K562 (cell line): Measurements from ENCODE around the gene PET100. TPM values are rescaled to one million over a fixed set of nuclear protein-coding genes. Genes with fewer than 3 reads are reported as not detected.

Source experiments
- ATF1 ChIP-seq, 2 experiments: fragments of 450-650 bp in 1 of 2; IDR thresholded peaks; 2 replicates each; pipeline ENCODE4 v1.6.1; 2016; ENCODE audit warnings: missing compliant biosample characterization in 1 of 2, missing genetic modification characterization in 1 of 2
- FOXA1 ChIP-seq: fragments of 450-650 bp; IDR thresholded peaks from 2 replicates; pipeline ENCODE4 v1.6.1; 2016; ENCODE audit warnings: mild to moderate bottlenecking, borderline replicate concordance
- NCOA2 ChIP-seq, 2 experiments: fragments of 450-650 bp; IDR thresholded peaks; 2 replicates each; pipeline ENCODE4 v1.6.1; 2018; ENCODE audit warnings: mild to moderate bottlenecking in 2 of 2, moderate library complexity in 1 of 2; ENCODE audit not compliant: partially characterized antibody in 2 of 2
- NR1H2 ChIP-seq: sonication (generic); formaldehyde crosslinking; IDR thresholded peaks from 2 replicates; pipeline ENCODE4 v1.4.0; 2020; ENCODE audit warnings: mild to moderate bottlenecking, missing genetic modification reagents
- SP1 ChIP-seq: sonication (generic); formaldehyde crosslinking; IDR thresholded peaks from 2 replicates; pipeline ENCODE4 v1.8.1; 2022; ENCODE audit warnings: mild to moderate bottlenecking, missing genetic modification reagents
- TEAD1 ChIP-seq, 2 experiments: fragments of 450-650 bp in 1 of 2; sonication (generic) in 1 of 2; formaldehyde crosslinking; IDR thresholded peaks; 2 replicates each; pipeline versions ENCODE4 v1.4.0 to v1.8.0; 2020 to 2022; ENCODE audit warnings: mild to moderate bottlenecking in 2 of 2, missing genetic modification reagents in 1 of 2
- ZEB2 ChIP-seq: fragments of 450-650 bp; IDR thresholded peaks from 2 replicates; pipeline ENCODE4 v1.6.1; 2016
- ZFPM2 ChIP-seq: fragments of 250-450 bp; sonication (Bioruptor Pico); IDR thresholded peaks from 2 replicates; pipeline ENCODE4 v1.5.1; 2022; ENCODE audit warnings: mild to moderate bottlenecking
- ZKSCAN3 ChIP-seq: fragments of 250-450 bp; sonication (Bioruptor Pico); IDR thresholded peaks from 2 replicates; pipeline ENCODE4 v1.4.0; 2020
- ZNF175 ChIP-seq: fragments of 200-800 bp; sonication (Bioruptor generic); IDR thresholded peaks from 2 replicates; pipeline ENCODE4 v1.6.1; 2016; ENCODE audit warnings: low read depth, mild to moderate bottlenecking, missing genetic modification characterization, missing compliant biosample characterization
- ZNF408 ChIP-seq: fragments of 250-450 bp; sonication (Bioruptor Pico); IDR thresholded peaks from 2 replicates; pipeline ENCODE4 v1.4.0; 2020; ENCODE audit warnings: low read depth, mild to moderate bottlenecking, moderate library complexity
- polyA plus RNA-seq, 8 experiments: library from polyadenylated mRNA; depleted of rRNA in 4 of 8; stranded (reverse) in 5 of 8; unstranded in 3 of 8; fragments of >200 nt; fragmentation: Nextera tagmentation in 2 of 8; fragmentation: Illumina TruSeq in 1 of 8; extraction: Ambion mirVana in 2 of 8; extraction: Trizol in 1 of 8; gene quantifications; 2 replicates each; pipeline versions ENCODE4 v1.2.1 to v1.2.3, GENCODE V29; 2011 to 2014; ENCODE audit warnings: inconsistent platforms in 1 of 8, missing spikeins in 1 of 8
- total RNA-seq, 7 experiments: library from RNA; depleted of rRNA in 6 of 7; stranded (reverse); fragments of >200 nt in 6 of 7; fragmentation: Illumina TruSeq in 2 of 7; extraction: Trizol in 2 of 7; gene quantifications; 2 replicates each; pipeline versions ENCODE4 v1.2.1 to v1.2.3, GENCODE V29; 2011 to 2021; ENCODE audit warnings: low replicate concordance in 1 of 7
- TF ChIP-seq, protein P1 (sequence below): IDR thresholded peaks from 2 replicates; pipeline ENCODE4 v1.6.1; 2014; ENCODE audit warnings: antibody characterized with exemption
- TF ChIP-seq, protein P2 (sequence below): sonication (generic); formaldehyde crosslinking; IDR thresholded peaks from 2 replicates; pipeline ENCODE4 v1.8.0; 2022; ENCODE audit warnings: mild to moderate bottlenecking, missing genetic modification reagents
- TF ChIP-seq, protein P3 (sequence below): sonication (generic); formaldehyde crosslinking; IDR thresholded peaks from 2 replicates; pipeline ENCODE4 v1.8.0; 2022; ENCODE audit warnings: mild to moderate bottlenecking, missing genetic modification reagents
- TF ChIP-seq, protein P4 (sequence below): sonication (generic); formaldehyde crosslinking; IDR thresholded peaks from 2 replicates; pipeline ENCODE4 v1.5.0; 2020; ENCODE audit warnings: missing genetic modification reagents
- TF ChIP-seq, protein P5 (sequence below): sonication (generic); formaldehyde crosslinking; IDR thresholded peaks from 2 replicates; pipeline ENCODE4 v1.8.1; 2022; ENCODE audit warnings: missing genetic modification reagents

The PET100 gene
- total and polyA plus RNA-seq, 9 of the 15 experiments (the other 6 are each of a cell fraction or from before 2014, with no cell fraction given) = 62.3 to 351 (median 98.3) TPM

DNA sequence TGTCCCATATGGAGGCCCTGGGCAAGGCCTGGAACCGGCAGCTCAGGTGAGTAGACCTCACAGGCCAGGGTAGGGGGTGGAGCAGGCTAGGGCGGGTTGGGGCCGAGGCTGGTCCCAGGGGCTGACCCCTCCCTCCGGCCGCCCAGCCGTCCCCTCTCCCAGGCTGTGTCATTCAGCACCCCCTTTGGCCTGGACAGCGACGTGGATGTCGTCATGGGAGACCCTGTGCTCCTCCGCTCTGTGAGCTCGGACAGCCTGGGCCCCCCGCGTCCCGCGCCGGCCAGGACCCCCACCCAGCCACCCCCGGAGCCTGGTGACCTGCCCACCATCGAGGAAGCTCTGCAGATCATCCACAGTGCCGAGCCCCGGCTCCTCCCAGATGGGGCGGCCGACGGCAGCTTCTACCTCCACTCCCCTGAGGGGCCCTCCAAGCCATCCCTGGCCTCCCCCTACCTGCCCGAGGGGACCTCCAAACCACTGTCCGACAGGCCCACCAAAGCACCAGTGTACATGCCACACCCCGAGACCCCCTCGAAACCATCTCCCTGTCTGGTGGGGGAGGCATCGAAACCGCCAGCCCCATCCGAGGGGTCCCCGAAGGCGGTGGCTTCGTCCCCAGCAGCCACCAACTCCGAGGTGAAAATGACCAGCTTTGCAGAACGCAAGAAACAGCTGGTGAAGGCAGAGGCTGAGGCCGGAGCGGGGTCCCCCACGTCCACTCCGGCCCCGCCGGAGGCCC, 17.9 kb upstream of the PET100 start (continued):
- TF ChIP-seq, protein P1, sequence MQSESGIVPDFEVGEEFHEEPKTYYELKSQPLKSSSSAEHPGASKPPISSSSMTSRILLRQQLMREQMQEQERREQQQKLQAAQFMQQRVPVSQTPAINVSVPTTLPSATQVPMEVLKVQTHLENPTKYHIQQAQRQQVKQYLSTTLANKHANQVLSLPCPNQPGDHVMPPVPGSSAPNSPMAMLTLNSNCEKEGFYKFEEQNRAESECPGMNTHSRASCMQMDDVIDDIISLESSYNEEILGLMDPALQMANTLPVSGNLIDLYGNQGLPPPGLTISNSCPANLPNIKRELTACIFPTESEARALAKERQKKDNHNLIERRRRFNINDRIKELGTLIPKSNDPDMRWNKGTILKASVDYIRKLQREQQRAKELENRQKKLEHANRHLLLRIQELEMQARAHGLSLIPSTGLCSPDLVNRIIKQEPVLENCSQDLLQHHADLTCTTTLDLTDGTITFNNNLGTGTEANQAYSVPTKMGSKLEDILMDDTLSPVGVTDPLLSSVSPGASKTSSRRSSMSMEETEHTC = no peak
- TF ChIP-seq FOXA1 (no peak), SP1 (CRISPR knock-in tag) (no peak), TEAD1 (CRISPR knock-in tag; IDR thresholded peaks at IDR 0.05) (0 out of 4 replicates have a peak, but pooled peaks of 1 of the 2 experiments have one; percentile 24), ATF1 (CRISPR knock-in tag; IDR thresholded peaks at IDR 0.05) (peak; percentile 15; the same call in 1 of the 2 replicates), ATF1 (tag; IDR thresholded peaks at IDR 0.05) (peak; percentile 33; the same call in 1 of the 2 replicates), ZNF408 (no peak), ZNF175 (no peak), ZKSCAN3 (CRISPR knock-in tag) (no peak), NCOA2 (IDR thresholded peaks at IDR 0.05; ENCODE audit: partially characterized antibody in 2 of 2) (no peak), NR1H2 (no peak), ZEB2 (no peak), ZFPM2 (no peak)
- TF ChIP-seq, protein P2, sequence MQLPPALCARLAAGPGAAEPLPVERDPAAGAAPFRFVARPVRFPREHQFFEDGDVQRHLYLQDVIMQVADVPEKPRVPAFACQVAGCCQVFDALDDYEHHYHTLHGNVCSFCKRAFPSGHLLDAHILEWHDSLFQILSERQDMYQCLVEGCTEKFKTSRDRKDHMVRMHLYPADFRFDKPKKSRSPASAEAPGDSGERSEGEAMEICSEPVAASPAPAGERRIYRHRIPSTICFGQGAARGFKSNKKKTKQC (CRISPR knock-in tag) = peak; percentile 75; the same call in 1 of the 2 replicates
- TF ChIP-seq, protein P3, sequence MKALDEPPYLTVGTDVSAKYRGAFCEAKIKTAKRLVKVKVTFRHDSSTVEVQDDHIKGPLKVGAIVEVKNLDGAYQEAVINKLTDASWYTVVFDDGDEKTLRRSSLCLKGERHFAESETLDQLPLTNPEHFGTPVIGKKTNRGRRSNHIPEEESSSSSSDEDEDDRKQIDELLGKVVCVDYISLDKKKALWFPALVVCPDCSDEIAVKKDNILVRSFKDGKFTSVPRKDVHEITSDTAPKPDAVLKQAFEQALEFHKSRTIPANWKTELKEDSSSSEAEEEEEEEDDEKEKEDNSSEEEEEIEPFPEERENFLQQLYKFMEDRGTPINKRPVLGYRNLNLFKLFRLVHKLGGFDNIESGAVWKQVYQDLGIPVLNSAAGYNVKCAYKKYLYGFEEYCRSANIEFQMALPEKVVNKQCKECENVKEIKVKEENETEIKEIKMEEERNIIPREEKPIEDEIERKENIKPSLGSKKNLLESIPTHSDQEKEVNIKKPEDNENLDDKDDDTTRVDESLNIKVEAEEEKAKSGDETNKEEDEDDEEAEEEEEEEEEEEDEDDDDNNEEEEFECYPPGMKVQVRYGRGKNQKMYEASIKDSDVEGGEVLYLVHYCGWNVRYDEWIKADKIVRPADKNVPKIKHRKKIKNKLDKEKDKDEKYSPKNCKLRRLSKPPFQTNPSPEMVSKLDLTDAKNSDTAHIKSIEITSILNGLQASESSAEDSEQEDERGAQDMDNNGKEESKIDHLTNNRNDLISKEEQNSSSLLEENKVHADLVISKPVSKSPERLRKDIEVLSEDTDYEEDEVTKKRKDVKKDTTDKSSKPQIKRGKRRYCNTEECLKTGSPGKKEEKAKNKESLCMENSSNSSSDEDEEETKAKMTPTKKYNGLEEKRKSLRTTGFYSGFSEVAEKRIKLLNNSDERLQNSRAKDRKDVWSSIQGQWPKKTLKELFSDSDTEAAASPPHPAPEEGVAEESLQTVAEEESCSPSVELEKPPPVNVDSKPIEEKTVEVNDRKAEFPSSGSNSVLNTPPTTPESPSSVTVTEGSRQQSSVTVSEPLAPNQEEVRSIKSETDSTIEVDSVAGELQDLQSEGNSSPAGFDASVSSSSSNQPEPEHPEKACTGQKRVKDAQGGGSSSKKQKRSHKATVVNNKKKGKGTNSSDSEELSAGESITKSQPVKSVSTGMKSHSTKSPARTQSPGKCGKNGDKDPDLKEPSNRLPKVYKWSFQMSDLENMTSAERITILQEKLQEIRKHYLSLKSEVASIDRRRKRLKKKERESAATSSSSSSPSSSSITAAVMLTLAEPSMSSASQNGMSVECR (CRISPR knock-in tag) = 0 out of 2 replicates have a peak, but pooled peaks have one; percentile 11
- TF ChIP-seq, protein P4, sequence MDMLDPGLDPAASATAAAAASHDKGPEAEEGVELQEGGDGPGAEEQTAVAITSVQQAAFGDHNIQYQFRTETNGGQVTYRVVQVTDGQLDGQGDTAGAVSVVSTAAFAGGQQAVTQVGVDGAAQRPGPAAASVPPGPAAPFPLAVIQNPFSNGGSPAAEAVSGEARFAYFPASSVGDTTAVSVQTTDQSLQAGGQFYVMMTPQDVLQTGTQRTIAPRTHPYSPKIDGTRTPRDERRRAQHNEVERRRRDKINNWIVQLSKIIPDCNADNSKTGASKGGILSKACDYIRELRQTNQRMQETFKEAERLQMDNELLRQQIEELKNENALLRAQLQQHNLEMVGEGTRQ (CRISPR knock-in tag) = 0 out of 2 replicates have a peak, but pooled peaks have one; percentile 2
- TF ChIP-seq, protein P5, sequence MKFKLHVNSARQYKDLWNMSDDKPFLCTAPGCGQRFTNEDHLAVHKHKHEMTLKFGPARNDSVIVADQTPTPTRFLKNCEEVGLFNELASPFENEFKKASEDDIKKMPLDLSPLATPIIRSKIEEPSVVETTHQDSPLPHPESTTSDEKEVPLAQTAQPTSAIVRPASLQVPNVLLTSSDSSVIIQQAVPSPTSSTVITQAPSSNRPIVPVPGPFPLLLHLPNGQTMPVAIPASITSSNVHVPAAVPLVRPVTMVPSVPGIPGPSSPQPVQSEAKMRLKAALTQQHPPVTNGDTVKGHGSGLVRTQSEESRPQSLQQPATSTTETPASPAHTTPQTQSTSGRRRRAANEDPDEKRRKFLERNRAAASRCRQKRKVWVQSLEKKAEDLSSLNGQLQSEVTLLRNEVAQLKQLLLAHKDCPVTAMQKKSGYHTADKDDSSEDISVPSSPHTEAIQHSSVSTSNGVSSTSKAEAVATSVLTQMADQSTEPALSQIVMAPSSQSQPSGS (CRISPR knock-in tag) = peak; percentile 61; the same call in 1 of the 2 replicates
